Measurements from ENCODE around the gene SLIRP.
"Not testable (repeated sequence)": the region's sequence is repeated elsewhere in the genome, so short reads cannot be mapped to it uniquely, and the experiment has no call there.

SLIRP gene

DNA sequence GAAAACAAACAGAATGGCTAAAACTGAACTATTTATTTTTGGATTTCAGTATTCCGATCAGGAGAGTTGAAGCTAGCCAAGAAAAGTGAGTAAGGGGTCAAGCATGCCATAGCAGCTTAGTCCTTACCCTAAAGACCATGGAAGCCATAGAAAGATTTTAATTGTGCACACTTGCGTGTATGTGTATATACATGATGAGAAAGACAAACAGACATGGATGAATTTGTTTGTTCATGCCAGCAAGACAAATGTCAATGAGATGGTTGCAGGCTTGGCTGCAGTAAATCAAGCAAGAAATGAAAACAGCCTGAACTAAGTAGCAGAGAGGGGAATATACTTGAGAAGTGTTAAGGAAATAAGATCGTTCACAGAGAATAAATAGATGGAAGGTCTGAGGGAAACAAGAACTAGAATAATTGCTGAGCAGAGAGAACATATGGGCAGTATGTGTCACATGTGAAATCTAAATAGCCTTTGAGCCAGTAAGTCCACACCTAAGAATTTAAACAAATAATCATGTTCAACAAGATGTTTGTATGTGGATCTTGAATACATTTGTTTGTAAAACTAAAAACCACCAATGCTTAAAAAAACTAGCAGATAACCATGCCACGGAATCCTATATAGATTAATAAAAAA lies 38.3 kb downstream of the SLIRP start:
- no peak for DNase-seq (ENCODE audit: low spot score)

GRCh38 chr14:77747425-77747824 lies 39.5 kb downstream of the SLIRP start:
- not testable (repeated sequence) for DNase-seq (ENCODE audit: low spot score)

DNA sequence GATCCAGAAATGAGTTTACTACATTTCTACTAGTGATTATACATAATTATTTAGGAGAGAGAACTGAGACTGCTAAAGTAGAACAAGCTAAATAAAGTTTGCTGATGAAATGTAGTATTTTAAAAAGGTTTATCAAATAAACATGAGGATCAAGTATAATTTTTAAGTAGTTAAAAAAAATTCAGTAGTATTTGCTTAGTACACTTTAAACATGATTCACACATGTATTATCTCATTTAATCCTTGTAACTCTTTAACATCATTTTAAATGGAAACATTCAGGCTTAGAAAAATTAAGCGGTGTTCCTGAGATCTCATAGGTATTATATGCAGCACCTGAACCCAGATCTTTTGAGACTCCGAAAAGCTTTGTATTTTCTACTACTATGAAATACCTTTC lies 44.4 kb downstream of the SLIRP start:
- no peak for DNase-seq (ENCODE audit: low spot score)

DNA sequence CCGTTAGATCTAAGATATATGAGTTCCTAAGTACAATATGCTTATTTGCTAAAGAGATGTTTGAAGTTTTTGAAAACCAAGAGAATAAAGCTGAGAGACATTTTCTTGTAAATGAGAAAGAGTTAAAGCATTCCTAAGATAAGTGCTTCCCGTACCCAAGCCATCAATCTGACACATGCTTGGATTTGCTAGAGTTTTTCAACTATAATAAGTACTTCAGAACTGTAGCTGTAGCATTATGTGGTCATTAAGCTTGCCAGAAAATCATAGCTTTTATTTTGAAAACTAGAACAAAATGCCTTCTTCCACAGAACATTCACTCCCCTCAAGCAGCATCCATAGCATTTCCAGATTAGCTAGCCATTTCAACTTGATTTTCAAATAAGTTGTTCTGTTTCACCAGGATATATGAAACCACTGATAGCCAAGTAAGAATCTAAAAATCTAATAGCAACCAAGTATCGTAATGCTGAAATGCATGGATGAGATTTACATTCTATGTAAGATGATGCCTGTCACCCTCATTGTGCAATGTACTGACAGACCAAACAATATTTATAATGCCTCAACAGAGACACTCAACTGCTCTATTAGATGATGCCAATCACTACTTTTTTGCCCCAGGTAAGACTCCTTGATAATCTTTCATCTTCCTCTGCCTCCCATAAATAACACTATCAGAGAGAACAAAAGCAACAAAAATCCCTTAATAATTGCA lies 45.1 kb downstream of the SLIRP start:
- no peak for DNase-seq (ENCODE audit: low spot score)

GRCh38 chr14:77760381-77761204 lies 52.7 kb downstream of the SLIRP start, which contains the start of gene SNW1:
TSS of gene SNW1 (minus strand) at chr14:77761156. CDS start at chr14:77761127, 29 bp downstream.
- peak; percentile 95 for DNase-seq (ENCODE audit: low spot score)

DNA sequence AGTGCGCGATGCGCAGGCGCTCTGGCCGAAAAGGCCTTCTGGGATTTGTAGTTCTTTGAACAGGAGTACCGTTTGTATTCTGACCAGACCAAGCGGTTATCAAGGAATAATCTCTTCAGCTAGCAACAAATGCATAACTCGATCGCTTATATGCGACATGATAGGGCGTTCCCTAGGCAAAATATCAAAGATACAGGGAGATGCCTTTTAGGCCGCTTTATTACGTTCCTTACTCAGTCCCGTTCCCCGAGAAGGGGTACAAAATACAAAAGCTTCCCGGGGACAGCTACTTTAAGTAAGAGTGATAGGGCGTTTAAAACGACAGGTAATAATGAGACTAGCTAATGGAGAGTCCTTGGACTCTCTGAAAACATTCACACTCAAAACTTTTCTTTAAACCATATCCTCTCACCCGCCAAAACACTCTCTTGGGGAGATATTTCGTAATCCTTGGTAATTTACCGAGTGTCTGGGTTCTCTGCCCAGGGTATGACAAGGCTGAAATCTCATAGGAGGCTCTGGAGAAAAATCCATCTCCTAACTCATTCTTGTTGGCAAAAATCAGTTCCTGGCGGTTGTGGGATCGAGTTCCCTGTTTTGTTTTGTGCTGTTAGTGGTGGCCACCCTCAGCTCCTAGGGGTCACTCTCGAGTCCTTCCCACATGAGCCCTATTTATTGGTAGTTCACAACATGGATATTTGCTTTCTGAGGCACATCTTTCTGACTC lies 53.5 kb downstream of the SLIRP start:
- peak; percentile 47 for DNase-seq (ENCODE audit: low spot score)

DNA sequence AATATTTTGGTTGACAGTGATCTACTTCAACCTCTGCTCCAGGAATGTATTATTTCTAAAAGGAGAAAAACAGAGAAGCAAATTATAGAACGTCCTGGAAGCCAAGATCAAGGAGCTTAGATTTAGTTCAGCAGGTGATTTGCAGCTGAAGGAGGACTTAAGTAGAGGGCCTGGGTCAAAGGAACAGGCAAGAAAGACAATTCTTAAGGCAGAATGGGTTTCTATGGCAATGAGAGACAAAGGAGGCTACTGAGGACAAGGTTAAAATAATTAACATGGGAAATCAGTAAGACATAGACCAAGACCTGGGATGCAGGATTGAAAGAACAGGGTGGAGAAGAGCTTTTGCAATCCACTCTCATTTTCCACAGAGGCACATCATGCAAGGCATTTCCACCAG lies 55.4 kb downstream of the SLIRP start:
- DNase-seq (ENCODE audit: low spot score), result no peak

DNA sequence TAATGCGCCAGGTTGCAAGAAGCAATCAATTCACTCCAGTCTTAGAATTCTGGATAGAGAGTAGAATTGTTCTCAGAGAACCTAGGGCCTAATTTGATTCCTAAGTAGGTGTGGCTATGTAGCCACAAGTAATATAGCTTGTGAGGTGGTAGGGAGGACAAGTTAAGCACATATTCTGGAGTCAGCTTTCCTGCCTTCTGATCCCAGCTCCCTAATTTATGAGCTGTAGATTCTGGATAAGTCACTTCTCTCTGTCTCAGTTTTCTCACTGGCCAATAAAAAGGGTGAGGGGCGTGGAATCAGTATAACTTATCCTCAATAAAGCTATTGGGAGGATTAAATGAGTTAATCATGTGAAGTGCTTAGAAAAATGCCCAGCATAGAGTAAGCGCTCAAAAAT lies 56.1 kb downstream of the SLIRP start:
- peak; percentile 31 for DNase-seq (ENCODE audit: low spot score)
